GM19043 (cell line): ENCODE data around the gene NFYC.
A peak's percentile ranks its signal among the peaks of the same experiment; 100 is the strongest.

ENCODE experiments used
- ATAC-seq: cut with Tn5 transposase; IDR thresholded peaks from one replicate; pipeline ENCODE4 v1.9.1; 2021; ENCODE audit warnings: low read depth; ENCODE audit not compliant: unreplicated experiment

The NFYC gene

GRCh38 chr1:40794048-40794447, 102.5 kb downstream of the NFYC start:
- ATAC-seq: no peak

DNA sequence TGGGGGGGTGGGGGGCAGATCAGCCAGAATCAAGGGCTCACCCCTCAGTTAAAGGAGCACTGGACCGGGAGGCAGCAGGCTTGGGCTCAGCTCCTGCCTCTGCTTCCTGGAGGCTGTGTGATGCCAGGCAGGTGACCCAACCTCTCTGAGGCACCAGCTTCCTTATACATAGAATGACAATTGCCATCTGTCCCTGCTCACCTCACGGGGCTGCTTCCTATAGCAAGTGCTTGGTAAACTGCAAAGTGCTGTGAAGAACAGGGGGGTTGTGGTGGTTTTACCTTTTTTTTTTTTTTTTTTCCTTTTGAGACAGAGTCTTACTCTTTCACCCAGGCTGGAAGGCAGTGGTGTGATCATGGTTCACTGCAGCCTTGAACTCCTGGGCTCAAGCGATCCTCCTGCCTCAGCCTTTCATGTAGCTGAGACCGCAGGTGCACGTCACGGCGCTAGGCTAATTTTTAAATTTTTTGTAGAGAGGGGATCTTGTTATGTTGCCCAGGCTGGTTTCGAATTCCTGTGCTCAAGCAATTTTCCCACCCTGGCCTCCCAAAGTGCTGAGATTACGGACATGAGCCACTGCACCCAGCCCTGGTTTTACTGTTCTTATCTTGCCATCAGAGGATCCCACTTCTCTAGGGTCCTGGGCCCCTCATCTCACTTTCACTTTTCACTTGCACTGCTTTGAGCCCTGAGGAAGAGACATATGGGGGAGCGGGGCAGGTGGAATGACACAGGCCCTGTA, 103.6 kb downstream of the NFYC start:
- ATAC-seq: no peak

DNA sequence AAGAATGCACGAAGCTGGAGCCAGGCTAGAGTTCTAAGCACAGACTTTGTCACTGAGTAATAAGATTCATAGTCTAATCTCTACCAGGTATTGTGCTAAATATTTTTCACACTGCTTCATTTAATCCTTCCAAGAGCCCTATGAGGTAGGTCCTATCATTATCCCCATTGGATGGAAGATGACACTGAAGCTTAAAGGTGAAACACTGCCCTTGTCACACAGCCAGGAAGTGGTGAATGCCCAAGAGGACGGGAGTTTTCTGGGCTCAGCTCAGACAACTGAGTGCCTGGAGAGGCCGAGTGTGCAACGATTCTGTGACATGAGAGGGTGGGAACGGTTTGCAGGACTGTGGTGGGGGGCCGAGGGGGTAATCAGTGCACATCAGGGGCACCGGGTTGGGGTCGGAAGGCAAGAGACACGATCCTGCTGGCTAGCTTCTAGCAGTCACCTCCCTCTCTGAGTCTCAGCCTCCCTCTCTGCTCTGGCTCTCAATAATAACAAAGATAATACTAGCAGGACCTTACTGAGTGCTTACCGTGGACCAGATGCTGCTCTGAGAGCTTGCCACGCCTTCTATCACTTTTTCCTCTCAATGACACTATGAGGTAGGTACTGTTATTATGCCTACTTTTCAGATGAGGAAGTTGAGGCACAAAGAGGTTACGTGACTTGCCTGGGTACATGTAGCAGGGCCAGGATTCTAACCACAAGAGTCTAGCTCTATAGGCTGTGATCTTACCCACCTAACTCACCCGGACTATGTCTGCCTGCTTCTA, 104.5 kb downstream of the NFYC start:
- ATAC-seq: no peak

- ATAC-seq: no peak
Observed at GRCh38 chr1:40796939-40797667, 105.6 kb downstream of the NFYC start.

DNA sequence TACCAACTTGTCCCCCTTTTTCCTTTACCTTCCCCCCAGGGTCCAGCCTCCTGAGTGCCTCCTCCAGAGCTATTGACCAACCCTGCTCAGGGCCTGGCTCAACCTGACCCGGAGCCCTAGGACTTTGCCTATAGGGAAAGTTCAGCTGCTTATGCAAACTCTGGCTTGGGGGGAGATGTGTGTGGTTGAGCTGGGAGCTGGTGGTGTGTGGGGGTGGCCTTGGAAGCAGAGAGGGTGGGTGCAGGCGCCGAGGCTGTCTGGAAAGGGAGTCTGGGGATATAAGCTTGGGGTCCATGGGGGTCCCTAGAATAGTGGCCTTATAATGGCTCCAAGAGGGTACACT, 106.1 kb downstream of the NFYC start:
- no peak for ATAC-seq

DNA sequence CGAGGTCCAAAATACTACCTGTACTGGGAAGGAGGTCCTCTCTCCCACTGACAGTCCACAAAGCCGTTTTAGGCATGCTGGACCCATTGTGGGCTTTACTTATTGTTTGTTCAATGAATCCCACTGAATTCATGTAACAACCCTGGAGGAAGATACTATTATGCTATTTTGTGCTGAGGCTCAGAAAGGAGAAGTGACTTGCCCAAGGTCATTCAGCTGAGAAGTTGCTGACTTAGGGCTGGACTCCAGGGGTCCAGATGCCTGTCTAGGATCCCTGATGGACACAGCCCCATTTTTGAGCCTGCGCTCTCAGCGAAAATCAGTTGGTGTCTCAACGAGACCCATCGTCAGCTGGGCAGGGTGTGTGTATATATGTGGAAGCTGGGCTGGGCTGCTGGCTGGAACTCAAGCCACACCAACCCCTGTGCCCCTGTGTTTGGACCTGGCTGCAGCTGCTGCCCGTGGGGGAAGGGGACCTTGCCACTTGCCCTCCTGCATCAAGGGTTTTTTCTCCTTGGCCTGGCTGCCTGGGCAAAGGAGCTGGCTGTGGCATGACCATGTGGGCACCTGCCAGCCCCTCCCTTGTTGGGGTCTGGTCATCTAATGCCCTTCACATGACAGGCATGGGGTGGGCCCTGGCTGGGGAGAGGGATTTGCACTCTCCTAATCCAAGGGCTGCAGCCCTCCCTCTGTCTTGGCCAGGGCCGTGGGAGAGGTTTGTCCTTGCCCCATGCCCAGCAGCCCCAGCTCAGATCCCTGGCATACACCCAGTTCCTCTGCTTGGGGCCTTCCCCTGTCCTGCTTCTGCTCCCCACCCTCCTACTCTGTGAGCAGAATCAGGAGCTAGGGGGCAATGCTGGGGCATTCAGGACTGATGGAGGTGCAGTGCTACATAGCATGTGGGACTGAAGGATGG, 107.1 kb downstream of the NFYC start:
- no peak for ATAC-seq

DNA sequence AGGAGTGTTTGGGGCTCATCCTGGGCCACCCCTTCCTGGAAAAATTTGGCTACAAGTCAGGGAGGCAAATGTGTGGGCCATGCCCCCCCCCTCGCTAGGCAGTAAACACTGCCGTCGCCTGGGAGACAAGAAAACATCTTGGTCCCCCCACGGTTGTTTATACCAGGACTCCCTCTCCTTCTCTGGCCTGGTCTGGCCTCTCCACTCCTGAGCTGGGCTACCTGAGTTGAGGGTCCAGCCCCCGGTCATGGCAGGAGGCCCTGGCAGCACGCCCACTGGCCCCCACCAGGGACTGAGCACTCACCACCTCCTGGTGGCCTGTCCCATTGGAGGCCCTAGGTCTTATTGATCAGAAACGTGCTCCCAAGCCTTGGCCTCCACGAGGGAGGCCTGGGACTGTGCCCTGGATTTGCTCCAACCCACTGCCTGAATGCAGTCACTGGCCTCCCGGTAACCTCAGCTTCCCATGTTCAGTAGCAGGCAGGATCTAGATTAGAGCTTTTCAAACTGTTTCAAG, 107.9 kb downstream of the NFYC start:
- ATAC-seq: no peak

GRCh38 chr1:40801742-40802077, 110.2 kb downstream of the NFYC start:
- no peak for ATAC-seq

GRCh38 chr1:40802078-40802741, 110.7 kb downstream of the NFYC start:
- ATAC-seq: peak; percentile 70

DNA sequence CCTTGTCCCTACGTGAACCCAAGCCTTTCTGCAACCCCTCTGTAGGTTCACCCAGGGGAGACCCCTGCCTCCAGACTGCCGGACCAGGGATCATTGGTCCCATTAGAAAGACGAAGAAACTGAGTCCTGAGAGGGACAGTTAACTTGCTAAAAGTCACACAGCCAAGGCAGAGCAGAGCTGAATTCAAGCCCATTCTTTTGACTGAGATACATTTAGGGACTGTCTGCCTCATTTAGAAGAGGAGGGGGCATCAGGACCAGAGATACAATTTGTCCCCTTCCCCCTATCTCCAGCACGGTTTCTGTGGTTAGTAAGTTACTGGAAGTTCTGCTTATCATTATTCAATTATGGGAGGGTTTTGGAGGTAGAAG, 111.2 kb downstream of the NFYC start:
- ATAC-seq: no peak

- no peak for ATAC-seq
Observed at GRCh38 chr1:40803447-40803846, 111.9 kb downstream of the NFYC start.

DNA sequence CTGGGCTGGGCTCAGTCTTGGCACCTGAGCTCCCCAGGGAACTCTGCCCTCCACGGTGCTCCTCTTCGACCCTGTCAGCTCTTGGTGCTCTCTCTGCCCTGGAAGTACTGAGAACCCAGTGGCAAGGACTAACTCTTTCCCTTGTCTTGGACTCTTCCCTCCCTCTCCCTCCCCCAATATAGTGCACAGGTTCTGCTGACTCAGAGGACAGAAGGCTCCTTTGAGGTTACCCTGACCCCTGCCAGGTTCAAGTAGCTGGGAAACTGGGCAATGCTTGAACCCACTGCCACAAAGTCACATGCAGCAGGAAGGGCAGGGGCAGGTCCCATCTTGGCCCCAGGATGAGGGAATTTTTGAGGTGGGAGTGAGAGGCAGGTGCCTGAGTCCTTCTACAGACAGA, 112.4 kb downstream of the NFYC start:
- ATAC-seq: no peak

- no peak for ATAC-seq
Observed at GRCh38 chr1:40806240-40806639, 114.7 kb downstream of the NFYC start.

DNA sequence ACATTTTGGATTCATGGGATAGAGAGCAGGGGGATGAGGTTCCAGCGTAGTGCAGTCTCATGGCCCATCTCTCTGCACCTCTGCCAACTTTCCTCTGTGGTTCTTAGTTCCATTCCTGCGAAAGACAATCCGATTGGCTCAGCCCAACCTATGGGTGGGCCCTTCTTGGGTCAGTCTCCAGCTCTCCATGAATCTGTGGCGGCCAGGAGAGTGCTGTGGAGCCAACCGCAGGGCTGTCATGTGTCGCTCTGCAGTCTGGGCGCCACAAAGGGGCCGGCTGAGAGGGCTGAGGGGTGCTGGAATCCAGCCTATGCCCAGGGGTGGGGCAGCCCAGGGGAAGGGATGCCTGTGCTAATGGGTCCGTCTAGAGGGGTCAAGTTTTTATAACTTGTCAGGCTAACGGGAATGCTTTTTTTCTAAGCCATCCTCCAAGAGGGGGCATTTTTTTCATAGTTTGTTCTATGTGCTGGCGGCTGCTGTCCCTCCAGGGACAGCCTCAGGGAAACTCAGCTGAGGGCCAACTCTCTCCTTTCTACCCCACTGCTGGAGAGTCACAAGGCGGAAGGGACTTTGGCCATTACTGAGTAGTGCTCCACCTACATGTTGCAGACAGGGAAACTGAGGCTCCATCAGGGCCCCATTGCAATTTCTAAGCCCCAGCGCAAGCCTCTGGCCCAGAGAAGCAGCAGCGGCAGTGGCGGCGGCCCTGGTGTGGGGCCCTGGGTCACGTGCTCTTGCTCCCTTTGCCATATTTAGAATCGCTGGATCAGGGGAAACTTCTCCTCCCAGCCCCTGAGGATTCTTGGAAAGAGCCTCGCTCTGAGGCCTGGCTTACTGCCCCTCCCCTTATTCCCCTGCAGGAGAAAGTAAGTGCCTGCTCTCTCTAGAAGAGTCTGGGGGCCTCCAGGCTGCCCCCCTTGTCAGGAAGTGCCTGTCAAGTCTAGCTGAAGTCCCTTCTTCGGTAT, 115.5 kb downstream of the NFYC start:
- no peak for ATAC-seq

DNA sequence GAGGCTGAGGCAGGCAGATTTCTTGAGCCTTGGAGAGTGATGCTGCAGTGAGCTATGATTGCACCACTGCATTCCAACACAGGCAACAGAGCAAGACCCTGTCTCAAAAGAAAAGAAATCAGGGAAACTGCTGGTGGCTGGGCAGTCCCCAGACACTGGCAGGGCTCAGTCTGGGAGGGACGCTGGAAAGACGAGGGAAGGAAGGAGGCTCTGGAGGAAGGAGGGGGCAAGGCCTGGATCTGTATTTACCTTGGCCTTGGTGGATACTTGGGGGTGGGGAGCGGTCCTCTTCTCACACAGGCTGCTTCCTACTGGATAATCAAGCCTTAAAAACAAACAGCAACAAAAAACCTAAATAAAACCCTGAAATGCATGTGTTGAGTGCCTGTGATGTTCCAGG, 116.5 kb downstream of the NFYC start:
- no peak for ATAC-seq

DNA sequence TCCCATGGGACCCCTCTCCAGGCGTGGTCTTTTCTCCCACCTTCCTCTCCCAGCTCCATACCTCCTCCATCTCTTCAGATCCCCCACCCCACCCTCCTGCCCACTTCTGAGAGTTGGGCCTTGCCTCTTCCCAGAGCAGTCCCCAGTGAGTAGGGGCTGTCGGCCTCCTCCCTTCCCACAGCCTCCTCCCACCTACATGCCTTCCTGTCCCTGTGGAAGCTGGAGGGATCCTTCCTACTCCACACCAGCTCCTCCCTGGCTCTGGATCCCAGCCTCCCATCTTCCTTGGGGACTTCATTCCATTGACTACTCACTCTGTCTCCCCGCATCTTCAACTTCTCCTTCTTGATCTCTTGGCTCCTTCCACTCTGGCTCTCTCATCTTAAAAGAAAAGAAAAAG, 116.9 kb downstream of the NFYC start:
- no peak for ATAC-seq

GRCh38 chr1:40808909-40809308, 117.4 kb downstream of the NFYC start:
- ATAC-seq: no peak

GRCh38 chr1:40810927-40811326, 119.4 kb downstream of the NFYC start:
- ATAC-seq: no peak

GRCh38 chr1:40815420-40815819, 123.9 kb downstream of the NFYC start:
- ATAC-seq: no peak
